Hypothalamus (tissue), 51 donors: ENCODE results near the gene ZCCHC3.
"Not testable (repeated sequence)": the region's sequence is repeated elsewhere in the genome, so short reads cannot be mapped to it uniquely, and the experiment has no call there.

Source experiments
- DNase-seq, 51 donors: peaks; one replicate each; lab custom pipeline; 2025; lab: John Stamatoyannopoulos, UW

Gene ZCCHC3

GRCh38 chr20:334578-334977 is 37.2 kb downstream of the ZCCHC3 start:
- DNase-seq: no peak

GRCh38 chr20:336040-336439 is 38.7 kb downstream of the ZCCHC3 start:
- not testable (repeated sequence) for DNase-seq

DNA sequence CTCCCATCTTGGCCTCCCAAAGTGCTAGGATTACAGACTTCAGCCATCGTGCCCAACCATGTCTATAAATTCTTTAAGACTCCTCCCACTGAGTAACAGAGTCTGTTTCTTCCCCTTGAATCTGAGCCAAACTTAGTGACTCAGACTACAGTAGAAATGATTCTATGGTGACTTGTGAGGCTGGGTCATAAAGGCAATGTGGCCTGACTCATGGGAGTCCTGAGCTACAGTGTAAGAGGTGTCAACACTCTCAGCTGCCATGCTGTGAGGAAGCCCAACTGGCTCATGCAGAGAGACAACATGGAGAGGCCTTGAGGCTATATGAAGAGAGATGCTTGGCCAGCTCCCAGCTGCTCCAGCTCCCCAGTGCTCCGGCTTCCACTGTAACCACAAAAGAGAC is 44.3 kb downstream of the ZCCHC3 start:
- no peak for DNase-seq

DNA sequence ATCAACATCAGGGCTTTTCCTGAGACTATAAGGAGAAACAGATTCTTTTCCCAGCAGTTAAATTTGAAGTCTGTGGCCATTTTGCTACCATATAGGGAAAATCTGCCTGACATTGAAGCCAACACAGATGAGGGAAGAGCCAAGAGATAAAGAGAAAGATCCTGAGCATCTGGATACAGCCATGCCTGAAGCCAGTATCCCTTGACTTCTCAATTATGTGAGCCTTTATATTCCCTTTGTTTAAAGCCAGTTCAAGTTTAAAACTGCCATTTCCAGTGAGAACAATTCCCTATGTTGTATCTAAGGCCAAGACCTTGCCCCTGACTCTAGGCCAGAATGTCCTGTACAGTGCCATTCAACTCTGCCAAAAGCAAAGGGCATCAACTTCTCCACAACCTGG is 45.7 kb downstream of the ZCCHC3 start:
- no peak for DNase-seq

DNA sequence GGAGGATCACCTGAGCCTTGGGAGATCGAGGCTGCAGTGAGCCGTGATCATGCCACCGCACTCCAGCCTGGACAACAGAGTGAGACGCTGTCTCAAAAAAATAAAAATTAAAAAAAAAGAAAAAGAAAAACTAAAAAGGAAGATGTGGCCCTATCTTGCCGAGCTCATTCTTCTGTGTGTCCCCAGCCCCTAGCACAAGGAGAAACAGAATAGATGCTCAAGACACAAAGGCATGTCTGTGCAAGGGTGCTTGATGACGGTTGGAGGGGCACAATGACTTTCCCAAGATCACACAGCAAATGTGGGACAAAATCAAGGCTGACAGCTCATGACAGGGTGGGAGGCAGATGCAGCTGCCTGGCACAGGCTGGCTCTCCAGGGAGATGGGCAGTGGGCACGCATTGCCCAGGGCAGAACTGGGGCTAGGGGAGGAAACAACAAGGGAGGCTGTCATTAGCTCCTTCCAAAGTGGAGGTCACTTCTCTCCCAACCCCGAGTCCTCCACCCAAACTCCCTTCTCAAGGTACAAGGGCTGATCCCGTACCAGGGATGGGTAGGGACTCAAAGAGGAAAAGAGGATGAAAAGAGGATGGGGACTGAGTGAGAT is 48.8 kb downstream of the ZCCHC3 start:
- no peak for DNase-seq

- DNase-seq: peak in 44 of 51 donors; percentile 12 to 80 (median 55)
Observed at GRCh38 chr20:346640-347316, 49.4 kb downstream of the ZCCHC3 start, which contains the start of gene NRSN2. Gene NRSN2 (plus strand): TSS chr20:347111. CDS start chr20:349644, 2,533 bp downstream.

- DNase-seq: peak in 1 of 51 donors; percentile 47
Observed at GRCh38 chr20:347317-347639, 49.9 kb downstream of the ZCCHC3 start.

- peak in 50 of 51 donors; percentile 29 to 95 (median 87) for DNase-seq
Observed at GRCh38 chr20:347640-348484, 50.5 kb downstream of the ZCCHC3 start.

DNA sequence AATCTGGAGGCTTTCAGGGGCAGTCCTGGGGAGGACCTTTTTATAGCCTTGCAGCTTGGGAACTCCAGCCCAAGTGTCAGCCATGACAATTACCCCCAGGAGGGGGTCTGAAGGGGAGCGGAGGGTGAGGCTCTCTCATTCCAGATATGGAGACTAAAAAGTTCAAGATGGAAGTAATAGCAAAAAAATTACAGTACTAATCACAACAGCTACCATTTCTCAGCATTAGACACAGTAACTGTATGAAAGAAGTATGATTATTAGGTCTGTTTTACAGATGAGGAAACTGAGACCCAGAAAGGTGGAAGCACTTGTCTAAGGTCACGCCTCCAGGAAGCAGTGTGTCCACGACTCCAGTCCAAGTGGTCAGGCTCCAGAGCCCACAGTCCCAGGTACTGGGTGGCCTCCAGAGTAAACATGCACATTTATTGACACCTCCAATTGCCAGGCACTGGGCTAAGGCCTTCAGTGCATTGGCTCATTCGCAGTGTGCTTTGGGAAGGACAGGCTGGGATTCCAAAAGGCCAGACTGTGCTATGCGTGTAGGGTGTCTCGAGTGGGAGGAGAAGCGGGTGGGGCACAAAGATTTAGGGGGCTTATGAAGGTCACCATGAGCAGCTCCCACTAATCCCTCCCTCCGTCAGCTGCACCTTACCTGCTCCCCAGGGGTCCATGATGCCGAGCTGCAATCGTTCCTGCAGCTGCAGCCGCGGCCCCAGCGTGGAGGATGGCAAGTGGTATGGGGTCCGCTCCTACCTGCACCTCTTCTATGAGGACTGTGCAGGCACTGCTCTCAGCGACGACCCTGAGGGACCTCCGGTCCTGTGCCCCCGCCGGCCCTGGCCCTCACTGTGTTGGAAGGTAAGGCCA is 51.8 kb downstream of the ZCCHC3 start:
- no peak for DNase-seq
